Measurements from ENCODE around the gene KCNC3. TPM values are rescaled to one million over a fixed set of nuclear protein-coding genes. Genes with fewer than 3 reads are reported as not detected.

Gene KCNC3
- polyA plus RNA-seq, 5 donors = 17.8 to 30.3 (median 25.2) TPM

DNA sequence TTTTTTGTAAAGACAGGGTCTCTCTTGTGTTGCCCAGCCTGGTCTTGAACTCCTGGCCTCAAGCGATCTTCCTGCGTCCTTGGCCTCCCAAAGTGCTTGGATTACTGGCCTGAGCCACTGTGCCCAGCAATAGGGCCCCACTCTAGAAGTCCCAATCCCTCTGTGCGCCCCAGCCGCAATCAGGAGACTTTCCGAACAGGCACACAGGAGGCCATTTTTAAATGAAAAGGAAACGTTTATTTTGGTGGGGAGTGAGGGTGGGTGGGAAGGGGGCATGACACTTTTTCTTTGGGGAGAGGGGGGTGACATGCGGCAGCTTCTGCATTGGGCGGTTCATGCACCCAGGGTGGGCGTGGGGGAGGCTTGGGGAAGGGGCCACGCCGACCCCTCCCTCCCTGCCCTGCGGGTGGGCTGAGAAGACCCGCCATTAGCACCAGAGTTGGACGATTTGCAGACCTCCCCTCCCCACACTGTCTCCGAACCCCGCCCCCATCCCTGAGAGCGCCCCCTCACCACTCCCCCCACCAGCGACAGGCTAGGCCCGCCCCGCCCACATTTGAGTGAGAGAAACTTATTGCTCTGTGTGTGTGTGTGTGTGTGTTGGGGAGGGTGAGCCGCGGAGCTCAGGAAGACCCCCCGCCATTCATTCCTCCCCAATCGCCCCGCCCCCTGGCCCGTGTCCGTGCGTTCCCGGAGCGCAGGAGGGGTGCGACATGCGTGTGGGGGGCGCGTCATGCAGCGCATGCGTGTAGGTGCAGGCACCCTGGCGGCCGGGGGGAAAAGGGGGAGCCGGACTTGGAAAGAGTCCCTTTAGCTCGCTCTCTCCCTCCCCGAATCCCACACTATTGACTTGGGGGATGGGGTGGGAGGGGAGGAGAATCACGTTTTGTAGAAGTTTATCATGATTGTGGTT, 17.2 kb downstream of the KCNC3 start:
- DNase-seq = peak; percentile 59 to 62

DNA sequence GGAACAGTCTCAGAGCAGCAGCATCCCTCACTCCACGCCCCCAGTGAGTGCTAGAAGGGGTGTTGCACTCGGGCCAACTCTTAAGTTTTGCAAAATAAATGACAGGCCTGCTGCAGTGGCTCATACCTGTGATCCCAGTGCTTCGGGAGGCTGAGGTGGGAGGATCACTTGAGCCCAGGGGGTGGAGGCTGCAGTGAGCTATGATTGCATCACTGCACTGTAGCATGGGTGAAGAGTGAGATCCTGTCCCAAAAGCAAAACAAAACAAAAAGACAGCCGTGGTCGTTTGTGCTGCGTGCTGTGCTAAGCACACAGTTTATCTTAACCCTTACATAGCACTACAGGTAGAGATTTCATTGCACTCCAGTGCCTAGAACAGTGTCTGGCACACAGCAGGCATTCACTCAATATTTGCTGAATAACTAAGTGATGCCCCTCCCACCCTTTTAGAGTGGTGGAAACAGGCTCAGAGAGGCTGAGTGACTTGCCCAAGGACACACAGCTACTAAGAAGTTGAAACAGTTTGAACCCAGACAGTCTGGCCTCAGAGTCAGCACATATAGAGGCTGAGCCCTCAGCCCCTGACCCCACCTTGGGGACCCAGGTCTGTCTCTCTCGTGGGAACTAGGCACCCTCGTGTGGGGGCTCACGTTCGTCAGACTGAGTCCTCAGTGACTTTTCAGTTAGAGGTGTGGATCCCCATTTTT, 18.3 kb downstream of the KCNC3 start:
- no peak for DNase-seq

DNA sequence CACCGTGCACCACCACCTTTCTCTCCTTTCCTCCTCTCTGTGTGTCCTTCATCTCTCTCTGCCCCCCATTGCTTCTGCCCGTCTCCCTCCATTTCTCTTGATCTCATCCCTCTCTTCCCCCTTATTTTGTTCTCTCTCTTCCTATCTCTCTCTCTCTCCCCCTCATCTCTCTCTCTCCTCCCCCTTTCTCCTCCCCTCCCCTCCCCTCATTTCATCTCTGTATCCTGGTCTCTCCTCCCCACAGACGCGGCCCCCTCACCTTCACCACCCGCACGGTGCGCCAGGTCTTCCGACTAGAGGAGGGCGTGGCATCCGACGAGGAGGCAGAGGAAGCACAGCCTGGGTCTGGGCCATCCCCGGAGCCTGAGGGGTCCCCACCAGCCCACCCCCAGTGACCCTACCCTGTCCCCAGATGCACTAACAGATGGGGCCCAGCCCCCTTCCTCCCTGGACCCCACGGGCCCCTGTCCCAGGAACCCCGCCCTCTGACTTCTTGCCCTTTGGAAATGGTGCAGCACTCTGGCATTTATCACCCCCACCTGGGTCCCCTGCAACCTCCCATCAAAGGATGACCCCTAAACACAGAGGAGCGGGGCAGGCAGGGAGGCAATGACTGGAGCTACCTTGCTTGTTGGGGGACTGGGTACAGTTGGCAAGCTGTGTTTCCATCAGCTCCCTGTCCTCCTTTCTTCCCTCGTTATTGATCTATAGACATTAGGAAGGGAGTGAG, 19.6 kb downstream of the KCNC3 start:
- no peak for DNase-seq

DNA sequence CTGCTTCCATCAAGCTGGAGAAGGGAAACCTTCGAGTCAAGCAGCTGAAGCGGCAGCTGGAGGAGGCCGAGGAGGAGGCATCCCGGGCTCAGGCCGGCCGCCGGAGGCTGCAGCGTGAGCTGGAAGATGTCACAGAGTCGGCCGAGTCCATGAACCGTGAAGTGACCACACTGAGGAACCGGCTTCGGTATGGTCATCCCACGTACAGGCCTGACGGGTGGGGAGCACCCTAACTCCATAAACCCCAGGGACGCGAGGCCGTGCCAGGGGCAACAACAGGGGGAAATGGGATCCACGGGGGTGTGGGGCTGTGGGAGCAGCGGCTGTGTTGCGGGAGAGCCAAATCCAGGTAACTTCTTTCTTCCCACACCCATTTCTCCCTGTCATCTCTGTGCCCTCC, 20.2 kb downstream of the KCNC3 start:
- no peak for DNase-seq

DNA sequence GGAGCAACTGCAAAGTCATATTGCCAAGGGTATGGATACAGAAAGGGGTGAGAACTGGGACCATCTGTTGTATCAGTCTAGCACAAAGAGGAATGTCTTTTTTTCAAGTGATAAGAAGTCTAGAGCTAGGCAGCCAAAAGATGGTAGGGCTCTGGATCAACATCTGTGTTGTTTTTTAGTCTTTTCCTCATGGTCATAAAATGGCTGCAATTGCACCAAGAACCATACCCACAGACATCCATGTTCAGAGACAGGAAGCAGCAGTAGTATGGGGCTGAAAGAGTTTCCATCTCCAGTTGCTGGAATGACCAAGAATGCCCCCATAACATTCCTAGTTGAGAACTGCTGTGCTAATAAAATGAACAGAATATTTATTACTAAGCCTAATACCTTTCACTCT, 25.6 kb downstream of the KCNC3 start:
- DNase-seq = no peak

DNA sequence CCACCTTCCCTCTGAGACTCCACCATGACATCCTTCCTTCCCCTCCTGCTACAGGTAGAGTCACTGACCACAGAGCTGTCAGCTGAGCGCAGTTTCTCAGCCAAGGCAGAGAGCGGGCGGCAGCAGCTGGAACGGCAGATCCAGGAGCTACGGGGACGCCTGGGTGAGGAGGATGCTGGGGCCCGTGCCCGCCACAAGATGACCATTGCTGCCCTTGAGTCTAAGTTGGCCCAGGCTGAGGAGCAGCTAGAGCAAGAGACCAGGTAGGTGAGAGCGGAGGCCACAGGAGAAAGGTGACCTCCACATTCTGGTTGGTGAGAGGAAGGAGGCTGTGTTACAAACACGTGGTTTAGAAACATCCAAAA, 27.6 kb downstream of the KCNC3 start:
- DNase-seq = no peak

DNA sequence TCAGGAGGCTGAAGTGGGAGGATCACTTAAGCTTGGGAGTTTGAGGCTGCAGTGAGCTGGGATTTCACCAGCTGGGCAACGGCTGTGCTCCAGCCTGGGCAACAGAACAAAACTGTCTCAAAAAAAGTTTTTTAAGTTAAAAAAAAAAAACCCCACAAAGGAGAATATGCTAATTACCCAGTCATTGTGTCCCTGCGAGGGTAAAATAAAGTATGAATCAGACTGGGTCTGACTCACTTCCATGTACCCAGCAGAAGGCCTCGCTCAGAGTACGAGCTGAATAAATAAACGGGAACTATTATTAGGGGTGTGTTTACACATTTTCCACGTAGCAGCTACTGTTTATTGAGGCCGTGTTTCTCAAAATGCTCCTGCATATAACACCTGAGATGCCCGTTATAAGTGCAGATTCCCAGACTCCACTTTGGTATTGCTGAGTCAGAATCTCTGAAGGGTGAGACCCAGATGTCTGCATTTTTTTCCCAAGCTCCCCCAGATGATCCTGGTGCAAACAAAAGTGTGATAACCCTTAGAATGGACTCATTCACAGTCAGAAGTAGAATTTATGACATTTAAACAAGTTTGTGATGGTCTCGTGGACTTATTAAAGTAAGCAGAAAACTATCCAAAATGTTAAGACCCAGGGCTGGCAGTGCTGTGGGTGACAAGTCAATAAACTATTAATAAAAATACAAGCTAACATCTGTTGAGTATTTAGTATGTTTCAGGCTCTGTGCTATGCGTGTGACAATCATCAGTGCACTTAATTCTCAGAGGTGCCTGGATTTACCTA, 28.2 kb downstream of the KCNC3 start:
- no peak for DNase-seq

DNA sequence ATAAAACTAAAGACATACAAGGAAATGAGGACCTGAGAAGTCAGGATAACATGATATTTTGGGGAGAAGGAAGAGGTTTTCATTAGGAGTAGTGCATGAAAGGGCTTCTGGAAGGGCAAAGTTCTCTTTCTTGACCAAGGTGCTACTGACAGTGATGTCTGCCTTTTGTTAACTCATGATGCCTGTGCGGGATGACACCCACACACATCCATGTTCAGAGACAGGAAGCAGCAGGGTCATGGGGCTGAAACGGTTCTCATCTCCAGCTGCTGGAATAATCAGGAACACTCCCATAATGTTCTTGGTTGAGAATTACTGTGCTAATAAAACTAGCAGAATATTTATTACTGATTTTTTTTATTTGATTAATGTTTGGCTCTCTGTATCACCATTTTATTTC, 29.1 kb downstream of the KCNC3 start:
- DNase-seq = no peak

DNA sequence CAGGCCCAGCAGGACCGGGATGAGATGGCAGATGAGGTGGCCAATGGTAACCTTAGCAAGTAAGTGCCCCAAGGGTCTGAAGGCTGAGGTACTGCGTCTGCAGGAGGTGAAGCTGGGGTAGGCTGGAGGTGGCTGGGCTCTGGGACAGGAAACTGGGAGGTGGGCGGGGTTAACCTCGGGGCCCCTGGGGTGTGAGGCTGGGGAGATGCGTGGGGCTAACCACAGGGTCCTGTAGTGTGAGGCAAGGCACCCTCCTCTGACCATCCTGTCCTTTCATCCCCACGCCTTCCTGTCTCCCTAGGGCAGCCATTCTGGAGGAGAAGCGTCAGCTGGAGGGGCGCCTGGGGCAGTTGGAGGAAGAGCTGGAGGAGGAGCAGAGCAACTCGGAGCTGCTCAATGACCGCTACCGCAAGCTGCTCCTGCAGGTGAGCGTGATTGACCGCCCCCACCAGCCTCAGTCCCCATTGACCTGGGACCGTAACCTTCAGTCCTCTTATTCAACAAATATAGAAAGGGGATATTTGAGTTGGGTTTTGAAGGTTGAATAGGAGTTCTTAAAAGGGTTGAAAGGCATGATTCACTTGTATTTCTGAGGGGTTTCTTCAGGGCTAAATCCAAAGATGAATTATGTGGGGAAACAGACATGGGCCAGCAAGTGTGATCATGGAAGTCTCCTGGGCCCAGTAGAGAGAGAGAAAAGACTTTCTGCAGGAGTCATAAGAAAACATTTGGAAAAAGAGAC, 35.7 kb downstream of the KCNC3 start:
- DNase-seq = no peak

DNA sequence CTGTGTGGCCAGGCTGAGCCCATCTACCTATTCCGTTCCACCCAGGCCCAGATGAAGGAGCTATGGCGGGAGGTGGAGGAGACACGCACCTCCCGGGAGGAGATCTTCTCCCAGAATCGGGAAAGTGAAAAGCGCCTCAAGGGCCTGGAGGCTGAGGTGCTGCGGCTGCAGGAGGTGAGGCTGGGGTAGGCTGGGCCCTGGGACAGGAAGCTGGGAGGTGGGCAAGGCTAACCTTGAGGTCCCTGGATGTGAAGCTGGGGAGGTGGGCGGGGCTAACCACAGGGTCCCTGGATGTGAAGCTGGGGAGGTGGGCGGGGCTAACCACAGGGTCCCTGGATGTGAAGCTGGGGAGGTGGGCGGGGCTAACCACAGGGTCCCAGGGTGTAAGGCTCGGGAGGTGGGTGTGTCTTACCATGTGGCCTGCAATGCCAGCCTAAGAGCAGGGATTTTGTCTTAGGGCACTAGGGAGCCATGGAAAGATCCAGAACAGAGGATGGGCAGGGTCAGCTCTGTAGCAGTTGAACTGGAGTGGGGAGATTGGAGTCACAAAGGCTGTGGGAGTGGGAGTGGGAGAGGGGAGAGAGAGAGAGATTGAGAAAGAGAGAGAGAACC, 36.9 kb downstream of the KCNC3 start:
- no peak for DNase-seq

DNA sequence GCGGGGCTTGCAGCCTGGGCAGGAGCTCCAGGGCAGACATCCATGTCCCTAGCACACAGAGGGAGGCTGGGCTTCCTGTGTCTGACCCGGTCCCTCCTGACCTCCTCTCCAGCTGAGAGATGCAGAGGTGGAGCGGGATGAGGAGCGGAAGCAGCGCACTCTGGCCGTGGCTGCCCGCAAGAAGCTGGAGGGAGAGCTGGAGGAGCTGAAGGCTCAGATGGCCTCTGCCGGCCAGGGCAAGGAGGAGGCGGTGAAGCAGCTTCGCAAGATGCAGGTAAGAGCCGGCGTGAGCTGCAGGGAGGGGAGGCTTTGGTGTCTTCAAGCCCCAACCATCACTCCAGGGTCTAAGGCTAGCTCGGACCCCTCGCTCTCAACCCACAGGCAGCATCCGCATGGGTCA, 38.4 kb downstream of the KCNC3 start:
- no peak for DNase-seq

DNA sequence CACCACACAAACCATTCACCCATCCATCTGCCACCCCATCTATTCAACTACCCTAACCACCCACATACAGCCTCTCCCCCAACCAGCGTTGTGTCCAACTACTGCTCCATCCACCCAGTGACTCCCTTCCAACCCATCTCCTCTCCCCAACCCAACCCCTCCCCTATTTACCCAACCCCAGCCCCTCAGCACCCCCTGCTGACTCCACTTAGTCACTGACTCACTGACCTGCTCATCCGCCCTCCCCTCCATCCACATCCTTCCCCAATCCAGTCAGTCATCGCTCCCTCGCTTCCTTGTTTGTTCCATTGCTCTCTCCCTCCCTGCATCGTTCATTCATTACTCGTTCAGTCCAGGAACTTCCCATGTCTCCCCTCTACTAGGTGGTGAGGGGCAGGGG, 39.2 kb downstream of the KCNC3 start:
- DNase-seq = no peak

DNA sequence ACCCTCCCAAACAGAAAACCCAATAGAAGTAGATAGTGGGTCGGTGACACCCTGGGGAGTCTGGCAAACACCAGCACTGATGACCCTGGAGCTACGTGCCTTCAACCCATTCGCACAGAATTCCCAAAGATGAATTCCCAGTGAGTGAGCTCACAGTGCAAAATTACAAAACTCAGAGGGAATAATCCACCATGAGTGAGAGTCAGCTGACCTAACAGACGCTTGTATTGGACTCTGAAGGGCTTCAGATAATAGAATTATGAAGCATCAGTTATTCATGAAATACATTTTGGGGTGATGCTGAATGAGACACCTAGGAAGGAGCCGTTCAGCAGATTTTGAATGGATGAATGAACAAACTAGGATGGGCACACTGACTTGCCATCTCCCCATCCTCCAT, 40.2 kb downstream of the KCNC3 start:
- no peak for DNase-seq

DNA sequence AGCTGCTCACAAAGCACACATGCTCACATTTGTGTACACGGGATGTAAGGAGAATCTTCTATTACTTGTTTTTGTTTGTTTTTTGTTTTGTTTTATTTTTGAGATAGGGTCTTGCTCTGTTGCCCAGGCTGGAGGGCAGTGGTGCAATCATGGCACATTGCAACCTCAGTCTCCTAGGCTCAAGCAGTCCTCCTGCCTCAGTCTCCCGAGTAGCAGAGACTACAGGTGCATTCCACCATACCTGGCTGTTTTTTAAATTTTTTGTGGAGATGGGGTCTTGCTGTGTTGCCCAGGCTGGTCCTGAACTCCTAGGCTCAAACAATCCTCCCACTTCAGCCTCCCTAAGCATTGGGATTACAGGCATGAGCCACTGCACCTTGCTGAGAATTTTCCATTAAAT, 41.8 kb downstream of the KCNC3 start:
- no peak for DNase-seq

DNA sequence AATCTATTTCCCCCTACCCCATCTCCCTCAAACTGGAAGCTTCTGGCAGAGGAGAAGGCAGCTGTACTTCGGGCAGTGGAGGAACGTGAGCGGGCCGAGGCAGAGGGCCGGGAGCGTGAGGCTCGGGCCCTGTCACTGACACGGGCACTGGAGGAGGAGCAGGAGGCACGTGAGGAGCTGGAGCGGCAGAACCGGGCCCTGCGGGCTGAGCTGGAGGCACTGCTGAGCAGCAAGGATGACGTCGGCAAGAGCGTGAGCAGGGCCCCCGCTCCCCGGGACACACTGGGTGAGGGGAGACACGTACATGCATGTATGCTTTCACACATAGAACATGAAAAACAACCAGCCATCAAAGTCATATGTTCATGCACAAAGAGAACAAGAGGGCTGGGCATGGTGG, 42.7 kb downstream of the KCNC3 start:
- DNase-seq = no peak

DNA sequence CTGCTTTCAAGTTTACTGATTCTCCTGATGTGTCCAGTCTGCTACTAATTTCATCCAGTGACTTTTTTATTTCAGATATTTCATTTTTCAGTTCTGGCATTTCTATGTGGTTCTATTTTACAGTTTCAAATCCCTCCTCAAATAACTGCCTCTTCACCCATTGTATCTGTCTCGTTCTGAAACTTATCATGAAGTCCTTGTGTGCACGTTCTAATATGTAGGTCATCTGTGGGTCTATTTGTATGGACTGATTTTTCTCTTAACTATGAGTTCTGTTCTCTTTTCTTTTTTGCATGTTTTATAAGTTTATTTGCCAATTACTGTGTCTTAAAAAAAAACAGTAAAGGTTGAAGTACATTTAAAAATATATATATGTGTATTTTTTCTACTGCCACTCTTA, 43.3 kb downstream of the KCNC3 start:
- DNase-seq = no peak

DNA sequence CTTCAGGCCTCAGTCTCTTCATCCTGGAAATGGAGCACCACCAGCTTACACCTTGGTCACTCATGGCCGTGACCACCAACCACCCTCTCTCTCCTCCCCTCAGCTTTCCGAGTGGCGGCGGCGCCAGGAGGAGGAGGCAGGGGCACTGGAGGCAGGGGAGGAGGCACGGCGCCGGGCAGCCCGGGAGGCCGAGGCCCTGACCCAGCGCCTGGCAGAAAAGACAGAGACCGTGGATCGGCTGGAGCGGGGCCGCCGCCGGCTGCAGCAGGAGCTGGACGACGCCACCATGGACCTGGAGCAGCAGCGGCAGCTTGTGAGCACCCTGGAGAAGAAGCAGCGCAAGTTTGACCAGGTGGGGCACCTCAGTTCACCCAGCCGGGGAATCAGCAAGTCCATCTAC, 47.7 kb downstream of the KCNC3 start:
- DNase-seq = no peak

DNA sequence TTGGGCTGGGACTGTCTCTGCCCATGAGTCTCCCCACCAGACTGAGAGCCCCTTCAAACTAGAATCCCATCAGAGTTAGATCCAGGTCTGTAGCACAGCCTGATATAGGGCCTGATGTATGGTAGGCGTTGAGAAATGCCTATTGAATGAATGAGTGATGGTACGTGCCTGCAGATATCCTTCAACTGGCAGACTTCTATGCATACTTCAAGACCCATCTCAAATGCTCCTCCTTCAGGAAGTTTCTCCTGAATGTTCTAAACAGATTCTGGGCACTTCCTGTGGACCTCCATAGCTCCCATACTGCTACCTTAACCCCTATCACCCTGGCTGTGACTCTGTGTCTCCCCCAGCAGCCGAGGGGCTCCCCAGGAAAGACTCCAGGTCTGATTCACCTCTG, 48.2 kb downstream of the KCNC3 start:
- DNase-seq = no peak

DNA sequence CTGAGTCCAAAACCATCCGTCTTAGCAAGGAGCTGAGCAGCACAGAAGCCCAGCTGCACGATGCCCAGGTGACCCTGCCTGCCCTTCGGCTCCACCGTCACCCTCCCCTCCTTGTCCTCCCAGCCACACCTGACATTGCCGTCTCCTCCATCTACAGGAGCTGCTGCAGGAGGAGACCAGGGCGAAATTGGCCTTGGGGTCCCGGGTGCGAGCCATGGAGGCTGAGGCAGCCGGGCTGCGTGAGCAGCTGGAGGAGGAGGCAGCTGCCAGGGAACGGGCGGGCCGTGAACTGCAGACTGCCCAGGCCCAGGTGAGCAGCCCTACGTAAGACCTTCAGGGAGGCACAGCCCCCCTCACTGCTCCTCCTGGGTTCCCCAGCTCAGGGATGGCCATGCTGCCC, 49.1 kb downstream of the KCNC3 start:
- no peak for DNase-seq

DNA sequence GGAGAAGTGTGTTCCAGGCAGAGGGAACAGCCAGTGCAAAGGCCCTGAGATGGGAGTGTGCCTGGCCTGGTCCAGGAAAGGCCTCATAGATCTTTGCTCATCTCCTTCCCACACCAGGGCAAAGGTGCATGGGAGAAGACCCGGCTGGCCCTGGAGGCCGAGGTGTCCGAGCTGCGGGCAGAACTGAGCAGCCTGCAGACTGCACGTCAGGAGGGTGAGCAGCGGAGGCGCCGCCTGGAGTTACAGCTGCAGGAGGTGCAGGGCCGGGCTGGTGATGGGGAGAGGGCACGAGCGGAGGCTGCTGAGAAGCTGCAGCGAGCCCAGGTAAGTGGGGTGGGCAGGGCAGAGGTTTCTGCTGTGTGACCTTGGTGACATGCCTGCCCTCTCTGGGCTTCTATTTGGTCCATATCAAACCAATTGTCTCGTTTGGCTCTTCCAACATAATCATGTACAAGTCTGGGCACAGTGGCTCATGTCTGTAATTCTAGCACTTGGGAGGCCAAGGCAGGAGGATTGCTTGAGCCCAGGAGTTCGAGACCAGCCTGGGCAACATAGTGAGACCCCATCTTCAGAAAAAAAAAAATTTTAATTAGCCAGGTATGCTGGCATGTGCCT, 51.1 kb downstream of the KCNC3 start:
- no peak for DNase-seq
